ENCODE measurements around the gene CAMK2B.
"Not testable (repeated sequence)": the region's sequence is repeated elsewhere in the genome, so short reads cannot be mapped to it uniquely, and the experiment has no call there.

Gene CAMK2B

GRCh38 chr7:44173911-44174693 is 151.3 kb downstream of the CAMK2B start:
- DNase-seq (ENCODE audit: low spot score), result no peak
- FAIRE-seq, result no peak

- DNase-seq (ENCODE audit: low spot score) (no peak), FAIRE-seq (peak; percentile 77)
These were observed 152.5 kb downstream of the CAMK2B start for GRCh38 chr7:44172803-44173424.

- FAIRE-seq, result no peak
These were observed 153.0 kb downstream of the CAMK2B start for GRCh38 chr7:44172352-44172751.

GRCh38 chr7:44171901-44172300 is 153.5 kb downstream of the CAMK2B start:
- FAIRE-seq; DNase-seq (ENCODE audit: low spot score): not testable (repeated sequence)

More at GRCh38 chr7:44172352-44172751, 153.0 kb downstream of the CAMK2B start:
- DNase-seq (ENCODE audit: low spot score), result no peak

- FAIRE-seq (no peak), DNase-seq (ENCODE audit: low spot score) (no peak)
These were observed 157.5 kb downstream of the CAMK2B start for GRCh38 chr7:44167920-44168319.
